Measurements from ENCODE around the gene GALNT11.
"Not testable (repeated sequence)": the region's sequence is repeated elsewhere in the genome, so short reads cannot be mapped to it uniquely, and the experiment has no call there.

Gene GALNT11

DNA sequence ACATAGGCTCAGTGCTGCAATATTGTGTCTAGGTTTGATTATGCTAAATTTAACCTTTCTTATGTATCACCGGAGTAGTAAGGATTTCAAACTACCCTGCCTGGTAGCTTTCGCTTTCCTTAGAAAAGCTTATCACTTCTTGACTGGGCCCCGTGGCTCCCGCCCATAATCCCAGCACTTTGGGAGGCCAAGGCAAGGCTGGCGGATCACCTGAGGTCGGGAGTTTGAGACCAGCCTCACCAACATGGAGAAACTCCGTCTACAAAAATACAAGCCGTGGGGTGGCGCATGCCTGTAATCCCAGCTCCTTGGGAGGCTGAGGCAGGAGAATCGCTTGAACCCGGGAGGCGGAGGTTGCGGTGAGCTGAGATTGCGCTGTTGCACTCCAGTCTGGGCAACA lies 49.9 kb downstream of the GALNT11 start:
- DNase-seq (ENCODE audit: low spot score), result not testable (repeated sequence)

DNA sequence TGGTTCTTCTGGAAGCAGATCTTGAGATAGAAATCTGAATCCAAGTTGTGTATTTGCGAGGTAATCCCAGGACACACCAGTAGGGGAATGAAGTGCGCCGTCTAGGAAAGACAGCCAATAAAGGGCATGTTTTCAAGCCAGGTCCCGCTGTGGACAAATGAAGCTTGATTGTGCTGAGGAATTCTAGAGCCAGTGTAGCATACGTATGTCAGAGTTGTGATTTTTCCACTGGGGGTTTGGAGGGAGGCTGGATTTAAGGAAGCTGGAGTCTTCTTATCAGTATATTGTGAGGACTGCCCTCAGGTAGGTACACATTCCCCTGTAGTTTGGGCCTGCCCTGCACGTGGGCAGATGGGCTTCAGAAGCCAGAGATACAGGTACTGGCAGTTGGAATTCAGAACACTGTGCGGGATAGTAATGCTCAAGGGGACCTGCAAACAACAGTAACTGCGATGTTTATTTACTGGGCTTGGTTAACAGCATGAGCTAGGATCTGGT lies 50.9 kb downstream of the GALNT11 start:
- peak; percentile 5 for DNase-seq (ENCODE audit: low spot score)

DNA sequence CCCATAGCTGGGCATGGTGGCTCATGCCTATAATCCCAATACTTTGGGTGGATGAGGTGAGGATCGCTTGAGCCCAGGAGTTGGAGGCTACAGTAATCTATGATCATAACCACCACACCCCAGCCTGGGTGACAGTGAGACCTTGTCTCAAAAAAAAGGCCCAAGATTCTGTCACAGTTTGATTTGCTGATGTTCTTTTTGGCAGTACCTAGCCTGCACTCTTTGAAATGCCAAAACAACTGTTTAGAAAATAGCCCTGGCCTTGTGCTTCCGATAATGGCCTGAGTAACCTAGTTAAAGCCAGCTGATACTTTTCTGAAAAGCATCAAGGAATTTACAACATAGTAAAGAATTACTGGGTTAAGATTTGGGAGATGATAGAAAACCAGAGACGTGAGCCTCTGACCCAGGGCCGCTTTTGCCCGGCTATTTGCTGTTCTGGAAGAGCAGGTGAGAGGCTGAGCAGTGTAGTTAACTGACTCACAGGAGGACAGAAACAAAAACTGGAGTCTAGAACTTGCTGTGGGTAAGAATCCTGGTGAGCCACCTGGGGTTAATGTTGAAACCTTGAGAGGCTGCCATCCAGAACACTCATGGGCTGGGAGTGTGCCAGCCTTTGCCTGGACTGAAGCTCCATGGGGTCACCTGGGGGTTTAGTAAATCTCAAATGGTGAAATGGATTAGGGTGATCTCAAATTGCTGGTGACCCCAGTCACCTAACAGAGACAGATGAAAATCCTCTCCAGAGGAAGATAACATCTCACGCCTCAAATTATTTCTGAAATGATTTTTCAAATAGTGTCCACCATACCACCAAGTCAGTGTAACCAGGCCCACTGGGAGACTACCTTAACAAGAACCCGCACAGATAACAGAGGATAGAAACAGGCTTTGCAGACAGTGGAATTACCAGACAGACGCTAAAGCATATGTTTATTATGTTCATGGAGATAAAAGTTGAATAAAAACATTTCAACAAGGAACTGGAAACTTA lies 51.8 kb downstream of the GALNT11 start:
- DNase-seq (ENCODE audit: low spot score), result no peak

DNA sequence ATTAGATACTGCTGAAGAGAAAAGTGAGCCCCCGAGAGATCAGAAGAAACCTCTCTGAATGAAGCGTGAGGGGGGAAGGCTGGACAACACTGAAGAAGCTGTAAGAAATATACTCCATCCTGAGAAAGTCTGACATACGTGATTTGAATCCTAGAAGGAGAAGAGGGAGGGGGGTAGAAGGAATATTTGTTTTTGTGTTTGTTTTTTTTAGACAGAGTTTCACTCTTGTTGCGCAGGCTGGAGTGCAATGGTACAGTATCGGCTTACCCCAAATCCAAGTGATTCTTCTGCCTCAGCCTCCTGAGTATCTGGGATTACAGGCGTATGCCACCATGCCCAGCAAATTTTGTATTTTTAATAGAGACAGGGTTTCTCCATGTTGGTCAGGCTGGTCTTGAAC lies 52.6 kb downstream of the GALNT11 start:
- DNase-seq (ENCODE audit: low spot score), result no peak

DNA sequence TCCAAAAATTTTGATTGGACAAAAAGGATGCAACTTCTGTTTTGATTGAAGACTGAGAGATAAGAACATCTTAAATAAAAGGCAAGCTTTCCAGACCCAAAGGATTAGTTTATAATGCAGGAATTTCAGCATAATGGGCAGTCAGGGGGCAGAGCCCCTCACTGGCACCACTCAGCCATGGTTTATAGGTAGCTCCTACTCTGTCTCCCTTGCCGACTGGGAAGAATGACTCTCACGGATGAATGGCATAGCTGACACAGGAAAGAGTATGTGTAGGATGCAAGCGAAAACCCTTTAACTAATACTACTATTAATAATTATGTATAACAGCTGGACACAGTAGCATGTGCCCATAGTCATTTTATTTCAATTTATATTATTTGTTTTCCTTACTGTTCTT lies 53.3 kb downstream of the GALNT11 start:
- no peak for DNase-seq (ENCODE audit: low spot score)

DNA sequence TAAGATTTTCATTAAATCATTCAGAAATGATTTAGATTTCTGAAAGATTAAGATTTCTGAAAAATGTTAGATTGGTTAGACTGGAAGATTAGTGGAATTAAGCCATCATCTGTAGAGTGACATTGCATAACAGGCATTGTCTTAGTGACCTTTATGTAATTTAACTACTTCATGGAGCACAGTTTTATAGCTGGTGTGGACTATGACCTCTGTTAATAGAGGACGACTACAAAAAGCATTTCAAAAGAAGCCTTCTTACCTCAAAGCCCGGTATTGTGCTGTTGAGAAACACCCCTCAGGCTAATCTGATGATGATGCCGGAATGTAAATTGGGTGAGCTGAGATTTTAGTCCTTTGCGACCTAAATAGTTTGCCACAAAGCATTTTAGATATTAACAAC lies 55.6 kb downstream of the GALNT11 start:
- DNase-seq (ENCODE audit: low spot score), result no peak

DNA sequence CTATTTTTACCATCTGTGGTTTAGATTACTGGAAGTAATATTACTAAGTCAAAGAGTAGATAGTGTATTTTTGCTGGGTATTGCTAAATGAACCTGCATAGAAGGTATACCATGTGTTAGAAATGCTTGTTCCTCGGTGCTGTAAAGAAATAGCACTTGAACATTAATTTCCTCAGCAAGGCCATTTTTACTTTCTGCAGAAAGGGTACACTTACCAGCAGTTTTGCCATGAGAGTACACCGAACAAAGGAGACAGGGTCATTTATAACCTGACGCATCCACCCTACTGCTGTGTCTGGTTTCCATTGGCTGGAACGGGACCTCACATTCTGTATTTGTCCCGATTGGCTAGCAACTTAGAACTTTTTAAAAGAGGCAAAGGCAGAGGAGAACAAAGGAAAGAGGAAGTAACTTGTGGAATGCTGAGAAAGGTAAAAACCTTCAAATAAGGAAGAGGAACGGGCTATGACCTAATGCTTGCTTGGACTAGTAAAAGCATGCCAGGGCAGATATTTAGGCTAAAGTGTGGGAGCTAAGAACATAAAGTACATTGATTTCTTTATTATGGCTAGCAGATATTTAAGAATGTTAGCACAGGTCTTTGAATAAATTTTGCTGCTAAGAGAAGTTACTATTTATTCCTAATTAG lies 56.7 kb downstream of the GALNT11 start:
- not testable (repeated sequence) for DNase-seq (ENCODE audit: low spot score)

DNA sequence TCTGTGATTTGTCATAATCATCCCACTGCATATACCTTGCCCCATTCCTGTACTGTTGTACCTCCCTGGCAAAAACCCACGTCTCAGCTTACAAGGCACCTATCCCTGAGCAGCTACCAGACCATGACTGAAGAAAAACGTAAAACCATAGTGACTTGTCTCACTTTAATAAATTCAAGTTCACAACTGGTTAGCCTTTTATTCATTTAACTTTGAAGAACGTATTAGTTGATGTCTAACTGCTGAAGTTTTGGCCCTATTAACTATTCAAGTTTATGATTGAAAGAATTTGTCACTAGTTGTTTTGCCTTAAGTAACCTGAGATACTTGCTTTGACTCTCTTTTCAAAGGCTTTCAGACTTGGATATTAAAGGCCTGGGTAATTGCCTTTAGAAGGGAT lies 59.7 kb downstream of the GALNT11 start:
- no peak for DNase-seq (ENCODE audit: low spot score)

DNA sequence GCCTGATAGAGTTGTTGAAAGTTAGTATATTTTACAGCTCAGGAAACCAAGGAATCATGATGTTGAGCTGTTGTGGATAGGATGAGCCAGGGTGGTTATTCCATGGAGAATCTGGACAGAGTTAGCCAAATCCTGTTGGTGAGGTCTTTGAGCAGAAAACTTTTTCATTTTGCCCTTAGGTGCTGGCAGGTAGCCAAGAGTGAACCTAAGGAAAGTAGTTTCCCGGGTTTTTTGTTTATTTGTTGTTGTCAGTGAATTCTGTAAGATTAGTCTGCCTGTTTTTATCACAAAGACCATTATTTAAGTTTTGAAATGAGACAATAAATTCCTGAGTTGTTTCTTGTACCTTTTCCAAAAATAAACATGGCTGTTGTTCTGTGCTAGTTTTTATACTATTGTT lies 61.0 kb downstream of the GALNT11 start:
- DNase-seq (ENCODE audit: low spot score), result no peak

DNA sequence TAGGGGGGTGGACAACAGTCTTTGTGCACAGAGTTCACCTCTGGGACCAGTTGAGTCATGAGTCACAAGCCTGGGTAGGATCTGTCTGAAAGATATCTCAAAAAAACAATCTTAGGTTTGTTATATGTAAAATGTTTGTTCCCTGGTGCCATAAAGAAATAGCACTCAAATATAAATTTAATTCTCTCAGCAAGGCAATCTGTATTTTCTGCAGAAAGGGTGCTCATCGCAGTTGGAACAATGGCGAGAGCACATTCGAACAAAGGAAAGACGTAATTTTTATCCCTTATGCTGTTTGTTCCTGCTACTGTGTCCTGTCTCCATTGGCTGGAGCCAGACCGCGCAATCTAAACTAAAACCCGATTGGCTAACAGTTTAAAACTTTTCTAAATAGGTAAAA lies 63.7 kb downstream of the GALNT11 start:
- DNase-seq (ENCODE audit: low spot score), result no peak

DNA sequence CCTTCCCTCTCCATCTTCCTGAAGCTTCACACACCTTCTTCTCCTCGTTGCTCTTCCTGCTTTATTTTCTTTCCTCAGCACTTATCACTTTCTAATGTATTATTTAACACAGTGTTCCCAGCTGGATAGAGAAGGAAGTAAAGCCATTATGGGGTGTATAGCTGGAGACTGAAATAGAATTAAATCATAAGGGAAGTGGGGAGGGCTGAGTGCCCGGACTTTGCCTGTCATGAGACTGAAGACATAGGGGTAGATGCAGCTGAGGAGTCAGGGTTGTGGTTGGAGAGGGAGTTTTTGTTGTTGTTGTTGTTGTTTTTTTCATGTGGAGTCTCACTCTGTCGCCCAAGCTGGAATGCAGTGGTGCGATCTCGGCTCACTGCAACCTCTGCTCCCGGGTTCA lies 65.3 kb downstream of the GALNT11 start:
- DNase-seq (ENCODE audit: low spot score), result no peak

DNA sequence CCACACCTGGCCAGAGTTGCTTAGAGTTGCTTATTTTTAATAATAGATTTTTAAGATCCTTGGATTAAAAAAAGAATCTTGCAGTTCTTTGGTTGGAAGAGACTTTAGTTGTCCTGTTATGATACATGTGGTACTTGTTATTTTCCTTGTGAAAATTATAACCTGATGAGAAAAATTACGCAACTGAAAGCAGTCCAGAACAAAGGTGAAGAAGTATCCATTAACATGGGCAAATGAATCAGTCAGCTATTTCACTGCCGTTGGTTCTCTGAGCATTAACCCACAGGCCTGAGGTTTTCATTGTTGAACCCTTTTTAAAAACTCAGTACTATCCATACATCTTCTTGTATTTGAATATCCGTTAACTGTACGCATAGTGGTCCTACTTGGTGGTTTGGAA lies 68.2 kb downstream of the GALNT11 start:
- no peak for DNase-seq (ENCODE audit: low spot score)

DNA sequence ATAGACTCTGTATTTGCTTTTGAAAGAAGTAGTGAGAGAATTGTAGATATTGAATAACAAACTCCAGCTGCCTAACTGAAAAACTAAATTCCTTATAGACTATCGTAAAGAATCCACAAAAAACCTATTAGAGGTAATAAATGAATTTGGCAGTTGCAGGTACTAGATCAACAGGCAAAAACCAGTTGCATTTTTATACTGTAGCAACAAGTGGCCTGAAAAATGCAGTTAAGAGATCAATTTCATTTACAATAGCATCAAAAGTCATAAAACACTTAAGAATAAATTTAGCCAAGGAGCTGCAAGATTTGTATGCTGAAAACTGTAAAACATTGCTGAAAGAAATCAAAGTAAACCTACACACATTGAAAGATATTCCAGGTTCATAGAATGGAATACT lies 70.3 kb downstream of the GALNT11 start:
- no peak for DNase-seq (ENCODE audit: low spot score)

DNA sequence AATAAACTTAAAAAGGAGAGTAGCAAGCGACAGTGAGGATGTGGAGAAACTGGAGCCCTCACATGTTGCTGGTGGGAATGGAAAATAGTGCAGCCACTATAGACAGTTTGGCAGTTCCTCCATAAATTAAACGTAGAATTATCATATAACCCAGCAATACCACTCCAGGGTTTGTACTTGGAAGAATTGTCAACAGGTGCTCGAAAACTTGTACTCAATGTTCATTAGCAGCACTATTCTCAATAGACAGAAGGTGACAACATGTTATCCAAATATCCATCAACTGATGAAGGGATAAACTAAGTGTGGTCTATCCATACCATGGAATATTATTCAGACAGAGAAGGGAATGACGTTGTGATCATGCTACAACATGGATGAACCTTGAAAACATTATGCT lies 71.9 kb downstream of the GALNT11 start:
- no peak for DNase-seq (ENCODE audit: low spot score)

DNA sequence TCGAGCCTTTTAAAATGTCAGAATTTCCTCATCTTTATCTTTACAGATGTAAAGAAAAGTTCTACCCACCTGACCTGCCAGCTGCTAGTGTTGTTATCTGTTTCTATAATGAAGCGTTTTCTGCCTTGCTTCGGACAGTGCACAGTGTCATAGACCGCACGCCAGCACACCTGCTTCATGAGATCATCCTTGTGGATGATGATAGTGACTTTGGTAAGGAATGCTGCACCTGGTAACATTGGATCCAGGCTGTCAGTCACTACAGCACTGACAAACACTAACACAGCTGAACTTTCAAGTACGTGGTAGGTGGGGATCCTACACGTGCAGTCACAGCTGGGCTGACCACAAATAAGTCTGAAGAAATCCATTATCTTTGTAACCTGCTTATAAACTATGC lies 77.6 kb downstream of the GALNT11 start:
- no peak for DNase-seq (ENCODE audit: low spot score)

DNA sequence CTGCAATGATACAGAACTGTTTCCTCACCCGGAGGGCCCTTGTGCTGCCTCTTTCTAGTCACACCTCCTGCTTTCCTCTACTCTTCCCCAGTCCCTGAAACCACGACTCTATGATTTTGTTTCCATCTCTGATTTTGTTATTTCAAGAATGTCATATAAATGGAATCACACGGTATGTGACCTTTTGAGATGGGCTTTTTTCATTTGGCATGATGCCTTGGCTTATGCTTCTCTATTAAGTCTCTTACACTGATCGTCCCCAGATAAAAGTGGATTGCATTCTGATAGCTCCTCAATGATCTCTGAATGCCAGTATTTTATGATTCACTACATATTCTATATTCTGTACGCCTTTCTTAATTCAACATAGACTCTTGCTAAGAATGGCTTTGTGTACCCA lies 78.2 kb downstream of the GALNT11 start:
- no peak for DNase-seq (ENCODE audit: low spot score)

DNA sequence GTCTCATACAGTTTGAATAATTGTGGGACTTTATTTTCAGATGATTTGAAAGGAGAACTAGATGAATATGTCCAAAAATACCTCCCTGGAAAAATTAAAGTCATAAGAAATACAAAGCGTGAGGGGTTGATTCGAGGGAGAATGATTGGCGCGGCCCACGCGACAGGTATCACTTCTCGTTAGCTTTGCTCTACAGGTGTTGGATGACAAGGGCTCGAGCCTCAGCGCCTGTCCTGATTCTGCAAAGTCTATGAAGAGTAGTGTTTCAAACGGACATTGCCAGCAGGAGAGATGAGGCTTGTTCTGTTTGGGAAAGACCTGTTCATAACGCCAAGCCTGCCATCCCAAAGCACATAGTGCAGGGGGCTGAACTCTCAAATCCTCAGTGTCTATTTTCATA lies 79.7 kb downstream of the GALNT11 start:
- DNase-seq (ENCODE audit: low spot score), result no peak

DNA sequence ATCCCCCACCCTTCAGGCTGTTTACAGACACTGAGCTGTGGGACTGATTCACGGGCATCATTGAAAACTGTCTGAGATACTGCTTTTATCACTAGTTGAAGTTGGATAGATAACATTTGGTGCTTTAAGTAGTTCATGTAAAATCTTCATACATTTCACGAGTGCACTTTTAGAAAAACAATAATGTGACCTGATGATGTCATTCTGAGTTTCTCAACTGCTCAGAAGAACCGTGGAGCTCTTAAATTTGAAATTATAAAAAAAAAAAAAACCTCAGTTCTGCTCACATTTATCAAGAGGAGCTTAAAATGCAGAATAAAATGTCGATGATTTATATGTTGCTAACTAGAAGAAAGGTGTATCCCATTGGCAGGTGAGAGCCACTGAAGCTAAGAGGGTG lies 81.5 kb downstream of the GALNT11 start:
- DNase-seq (ENCODE audit: low spot score), result no peak

DNA sequence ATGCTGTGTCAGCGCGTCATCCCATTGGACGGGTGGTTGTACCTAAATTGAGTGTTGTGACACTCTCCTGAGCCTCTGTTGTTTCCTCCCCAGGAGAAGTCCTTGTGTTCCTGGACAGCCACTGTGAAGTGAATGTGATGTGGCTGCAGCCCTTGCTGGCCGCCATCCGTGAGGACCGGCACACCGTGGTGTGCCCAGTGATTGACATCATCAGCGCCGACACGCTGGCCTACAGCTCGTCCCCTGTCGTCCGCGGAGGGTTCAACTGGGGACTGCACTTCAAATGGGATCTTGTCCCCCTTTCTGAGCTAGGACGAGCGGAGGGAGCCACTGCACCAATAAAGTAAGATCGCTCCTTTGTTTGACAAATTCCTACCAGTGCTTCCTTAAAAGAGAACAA lies 82.5 kb downstream of the GALNT11 start:
- no peak for DNase-seq (ENCODE audit: low spot score)

DNA sequence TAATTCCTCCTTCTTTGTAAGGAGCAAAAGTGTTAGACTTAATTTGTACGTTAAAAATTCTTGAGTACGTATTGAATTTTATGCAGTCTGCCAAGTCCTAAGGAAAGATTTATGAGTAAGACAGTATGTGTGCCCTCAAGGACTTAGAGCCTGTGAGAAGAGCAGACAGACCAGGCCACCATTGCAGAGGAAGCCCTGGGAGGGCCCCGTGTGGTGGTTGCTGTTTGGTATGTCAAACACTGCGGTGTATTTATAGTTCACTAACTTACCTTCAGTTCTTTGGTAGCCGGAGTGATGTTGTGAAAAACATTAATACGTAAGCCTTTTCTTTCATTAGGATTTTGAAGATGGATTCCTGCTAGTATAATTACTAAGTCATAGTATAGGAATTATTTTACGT lies 82.9 kb downstream of the GALNT11 start:
- no peak for DNase-seq (ENCODE audit: low spot score)

DNA sequence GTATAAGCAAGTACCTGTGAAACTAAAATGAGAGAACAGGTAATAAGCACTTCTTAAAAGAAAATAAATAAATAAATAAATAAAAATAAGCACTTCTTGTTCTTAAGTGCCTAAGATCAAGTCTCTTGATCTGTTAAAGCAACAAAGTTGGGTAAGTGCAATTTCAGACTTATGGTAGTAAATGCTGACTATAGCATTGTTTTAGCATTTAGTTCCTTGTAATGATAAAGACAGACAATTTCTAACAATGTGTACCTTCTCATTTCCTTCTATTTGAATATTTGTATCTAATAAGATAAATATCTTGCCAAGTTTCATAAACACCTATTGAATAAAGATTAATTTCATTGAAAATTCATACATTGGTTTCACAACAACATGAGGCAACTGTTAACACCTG lies 87.4 kb downstream of the GALNT11 start:
- DNase-seq (ENCODE audit: low spot score), result no peak

DNA sequence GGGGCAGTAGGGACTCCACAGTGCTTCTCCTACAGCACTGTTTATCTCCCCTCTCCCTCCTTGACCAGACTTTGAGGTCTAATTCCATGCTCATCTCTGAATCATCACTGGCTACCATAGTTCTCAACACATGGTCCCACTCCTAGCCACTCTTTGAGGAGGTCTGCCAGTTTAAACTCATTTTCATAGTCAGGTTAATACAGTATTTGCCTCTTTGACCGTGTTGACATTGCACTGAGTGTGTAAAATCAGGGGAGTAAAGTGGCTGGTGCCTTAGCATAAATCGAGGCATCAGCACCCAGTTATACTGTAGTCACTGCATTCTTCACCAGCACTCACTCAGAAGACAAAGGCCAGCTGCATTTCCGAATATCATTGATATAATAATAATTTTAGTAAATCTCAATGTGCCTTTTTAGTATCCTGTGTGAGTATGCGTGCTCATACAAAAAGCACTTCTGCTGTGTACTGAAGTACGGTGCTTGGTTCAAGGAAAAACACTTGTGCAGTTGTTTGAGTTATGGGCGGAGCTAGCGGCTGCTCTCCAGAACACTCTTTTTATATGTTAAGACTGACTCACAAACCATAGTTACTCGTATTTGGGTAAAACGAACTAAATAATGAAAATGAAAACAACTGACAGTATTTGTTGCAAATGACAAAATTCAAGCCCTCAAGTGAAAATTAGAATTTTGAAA lies 89.7 kb downstream of the GALNT11 start:
- no peak for DNase-seq (ENCODE audit: low spot score)

DNA sequence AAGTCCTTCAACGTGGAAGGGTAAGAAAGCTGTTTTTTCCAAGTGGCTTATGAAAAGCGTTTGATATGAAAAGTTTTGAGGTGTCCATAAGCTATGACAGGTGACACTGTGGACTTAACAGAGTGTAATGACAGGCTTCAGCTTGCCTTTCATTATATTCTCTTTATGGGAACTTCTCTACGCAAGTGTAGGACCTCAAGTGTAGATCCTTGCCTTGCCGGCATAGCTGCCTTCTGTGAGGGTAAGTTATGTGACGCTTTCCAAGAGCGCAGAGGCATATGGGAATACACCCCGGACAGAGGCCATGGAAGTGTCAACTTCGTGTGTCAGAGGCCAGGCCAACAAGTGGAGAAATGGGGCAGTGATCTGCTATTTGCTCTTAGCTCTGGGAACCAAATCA lies 91.9 kb downstream of the GALNT11 start:
- no peak for DNase-seq (ENCODE audit: low spot score)

Data from activated CD4-positive, alpha-beta T cell treated with anti-CD3 and anti-CD28 coated beads, Interleukin-2, Interleukin-4, amounts not matched to agents 100 ng/mL and 50 ng/mL, durations not matched to agents 16 hours and 8 hours (primary cell).